ENCODE results near the gene GNPNAT1. TPM values are rescaled to one million over a fixed set of nuclear protein-coding genes. Genes with fewer than 3 reads are reported as not detected.

The GNPNAT1 gene
- total RNA-seq, 4 donors from 2014 or later, result 9.0 to 16.3 (median 12.7) TPM

GRCh38 chr14:52834440-52834842 lies 43.0 kb upstream of the GNPNAT1 start:
- TF ChIP-seq CTCF (IDR thresholded peaks at IDR 0.05), result no peak
- TF ChIP-seq POLR2A (IDR thresholded peaks at IDR 0.05), result no peak
- no peak for TF ChIP-seq EP300 (IDR thresholded peaks at IDR 0.05)
- no peak for TF ChIP-seq POLR2AphosphoS5 (IDR thresholded peaks at IDR 0.05)
- Histone ChIP-seq H3K36me3 (no peaks in the 10 kb centered on the region), H3K4me1 (peaks cover 5% of the 10 kb centered on the region), H3K4me3 (no peak overlapping the region), H3K27ac (no peak overlapping the region), H3K27me3 (no peaks in the 10 kb centered on the region), H3K9me3 (no peaks in the 10 kb centered on the region)
- DNase-seq (ENCODE audit: low spot score in 2 of 2), result no peak
- WGBS, result 35% methylated on average over 1 of the region's 1 CpG

- 90% methylated on average over 5 of the region's 5 CpGs for WGBS
Observed at GRCh38 chr14:52833891-52834290, 42.5 kb upstream of the GNPNAT1 start.

DNA sequence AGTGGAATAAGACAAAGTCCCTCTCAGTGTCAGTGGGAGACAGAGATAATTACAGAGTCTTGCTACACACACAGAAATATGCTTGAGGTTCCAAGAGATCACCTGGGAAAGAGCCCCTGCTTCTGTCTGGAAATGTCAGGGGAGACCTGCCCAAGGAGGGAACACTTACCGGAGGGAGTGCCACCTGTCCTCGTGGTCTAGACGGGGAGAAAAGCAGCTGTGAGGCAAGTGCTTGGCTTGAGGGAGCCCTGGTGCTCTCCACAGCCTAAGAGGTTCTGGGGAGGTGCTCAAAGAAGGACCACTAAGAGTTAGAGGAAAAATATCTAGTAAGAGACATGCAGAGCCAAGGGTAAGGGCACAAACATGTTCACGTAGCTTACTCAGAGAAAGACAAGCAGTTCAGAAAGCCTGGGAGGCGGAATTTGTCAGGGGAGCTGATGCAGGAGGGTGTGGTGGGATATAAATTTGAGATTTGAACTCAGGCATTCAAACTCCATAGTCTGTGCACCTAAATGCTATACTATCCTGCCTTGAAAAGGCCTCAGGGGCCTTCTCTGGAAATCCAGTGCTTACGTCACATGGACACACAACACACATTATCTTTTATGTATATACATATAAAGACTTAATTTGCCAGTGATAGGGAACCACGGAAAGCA lies 38.2 kb upstream of the GNPNAT1 start:
- no peaks in the 10 kb centered on the region for H3K27me3 ChIP-seq
- TF ChIP-seq POLR2A (IDR thresholded peaks at IDR 0.05), result no peak
- TF ChIP-seq POLR2AphosphoS5 (IDR thresholded peaks at IDR 0.05), result no peak
- TF ChIP-seq CTCF (IDR thresholded peaks at IDR 0.05), result no peak
- TF ChIP-seq EP300 (IDR thresholded peaks at IDR 0.05), result no peak
- no peak overlapping the region for H3K27ac ChIP-seq
- H3K36me3 ChIP-seq, result no peaks in the 10 kb centered on the region
- H3K4me3 ChIP-seq, result no peak overlapping the region
- H3K9me3 ChIP-seq, result no peaks in the 10 kb centered on the region
- no peak for DNase-seq (ENCODE audit: low spot score in 2 of 2)
- no peaks in the 10 kb centered on the region for H3K4me1 ChIP-seq
- 88% methylated on average over 7 of the region's 7 CpGs for WGBS

More at GRCh38 chr14:52833891-52834290, 42.5 kb upstream of the GNPNAT1 start:
- no peak for DNase-seq (ENCODE audit: low spot score in 2 of 2)
- no peaks in the 10 kb centered on the region for H3K9me3 ChIP-seq
- TF ChIP-seq EP300 (IDR thresholded peaks at IDR 0.05), result no peak
- no peak for TF ChIP-seq POLR2AphosphoS5 (IDR thresholded peaks at IDR 0.05)
- TF ChIP-seq POLR2A (IDR thresholded peaks at IDR 0.05), result no peak
- no peak overlapping the region for H3K27ac ChIP-seq
- H3K36me3 ChIP-seq, result no peaks in the 10 kb centered on the region
- peaks cover 5% of the 10 kb centered on the region for H3K4me1 ChIP-seq
- H3K27me3 ChIP-seq, result no peaks in the 10 kb centered on the region
- H3K4me3 ChIP-seq, result no peak overlapping the region

DNA sequence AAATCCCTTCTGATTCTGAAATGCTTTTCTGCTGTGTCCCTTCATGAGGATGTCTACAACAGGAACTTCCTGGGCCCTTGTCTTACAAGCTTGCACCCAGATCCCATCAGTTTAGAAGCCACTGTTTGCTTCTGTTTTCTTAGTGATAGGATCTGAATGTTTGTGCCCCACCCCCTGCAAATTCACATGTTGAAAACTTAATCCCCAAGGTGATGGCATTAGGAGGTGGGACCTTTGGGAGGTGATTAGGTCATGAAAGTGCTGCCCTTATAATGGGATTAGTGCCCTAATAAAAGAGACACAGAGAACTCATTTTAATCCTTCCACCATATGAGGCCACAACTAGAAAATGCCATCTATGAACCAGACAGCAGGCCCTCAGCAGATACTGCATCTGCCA lies 36.0 kb upstream of the GNPNAT1 start:
- H3K4me3 ChIP-seq, result no peak overlapping the region
- DNase-seq (ENCODE audit: low spot score in 2 of 2), result no peak
- TF ChIP-seq EP300 (IDR thresholded peaks at IDR 0.05) (no peak), POLR2A (IDR thresholded peaks at IDR 0.05) (no peak), POLR2AphosphoS5 (IDR thresholded peaks at IDR 0.05) (no peak), CTCF (IDR thresholded peaks at IDR 0.05) (no peak)
- H3K27me3 ChIP-seq, result no peaks in the 10 kb centered on the region
- no peak overlapping the region for H3K27ac ChIP-seq
- H3K9me3 ChIP-seq, result no peaks in the 10 kb centered on the region
- H3K4me1 ChIP-seq, result peaks cover 4% of the 10 kb centered on the region
- H3K36me3 ChIP-seq, result no peaks in the 10 kb centered on the region

GRCh38 chr14:52825085-52825484 lies 33.7 kb upstream of the GNPNAT1 start:
- no peak for TF ChIP-seq CTCF (IDR thresholded peaks at IDR 0.05)
- no peak for TF ChIP-seq POLR2A (IDR thresholded peaks at IDR 0.05)
- no peak for TF ChIP-seq EP300 (IDR thresholded peaks at IDR 0.05)
- no peak for TF ChIP-seq POLR2AphosphoS5 (IDR thresholded peaks at IDR 0.05)
- DNase-seq (ENCODE audit: low spot score in 2 of 2), result no peak
- no peaks in the 10 kb centered on the region for H3K27me3 ChIP-seq
- H3K9me3 ChIP-seq, result no peaks in the 10 kb centered on the region
- WGBS, result 62% methylated on average over 4 of the region's 4 CpGs
- no peak overlapping the region for H3K4me3 ChIP-seq
- peaks cover 4% of the 10 kb centered on the region for H3K4me1 ChIP-seq
- no peaks in the 10 kb centered on the region for H3K36me3 ChIP-seq
- H3K27ac ChIP-seq, result no peak overlapping the region

- H3K27me3 ChIP-seq, result no peaks in the 10 kb centered on the region
- peaks cover 4% of the 10 kb centered on the region for H3K4me1 ChIP-seq
- WGBS, result 36% methylated on average over 4 of the region's 4 CpGs
- no peaks in the 10 kb centered on the region for H3K36me3 ChIP-seq
- no peak for DNase-seq (ENCODE audit: low spot score in 2 of 2)
- no peak overlapping the region for H3K4me3 ChIP-seq
- H3K27ac ChIP-seq, result no peak overlapping the region
- TF ChIP-seq EP300 (IDR thresholded peaks at IDR 0.05) (no peak), CTCF (IDR thresholded peaks at IDR 0.05) (no peak), POLR2AphosphoS5 (IDR thresholded peaks at IDR 0.05) (no peak), POLR2A (IDR thresholded peaks at IDR 0.05) (no peak)
- no peaks in the 10 kb centered on the region for H3K9me3 ChIP-seq
Observed at GRCh38 chr14:52824462-52824861, 33.1 kb upstream of the GNPNAT1 start.

Measured in suprapubic skin (tissue), 4 donors.